ENCODE measurements around the gene IFNK.

Gene IFNK

DNA sequence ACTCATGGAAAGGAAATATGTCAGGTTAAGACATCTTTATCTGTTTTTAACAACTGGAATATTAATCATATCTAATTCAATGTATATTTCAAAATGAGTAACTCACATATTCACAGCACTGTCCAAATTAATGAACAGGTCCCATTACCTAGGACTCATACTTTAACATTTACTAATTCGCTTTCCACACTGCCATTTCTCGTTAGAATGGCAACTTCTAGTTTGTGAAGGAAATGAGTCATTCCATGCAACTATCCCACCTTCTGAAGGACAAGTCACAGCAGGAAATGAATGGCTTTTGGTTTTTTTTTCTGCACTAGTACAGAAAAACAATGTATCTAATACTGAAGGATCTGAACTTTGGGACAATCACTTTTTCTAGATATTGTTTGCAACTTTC lies 24.6 kb upstream of the IFNK start:
- TF ChIP-seq CTCF (IDR thresholded peaks at IDR 0.05) = no peak

GRCh38 chr9:27503623-27504022 lies 20.5 kb upstream of the IFNK start:
- no peak for TF ChIP-seq CTCF (IDR thresholded peaks at IDR 0.05)

DNA sequence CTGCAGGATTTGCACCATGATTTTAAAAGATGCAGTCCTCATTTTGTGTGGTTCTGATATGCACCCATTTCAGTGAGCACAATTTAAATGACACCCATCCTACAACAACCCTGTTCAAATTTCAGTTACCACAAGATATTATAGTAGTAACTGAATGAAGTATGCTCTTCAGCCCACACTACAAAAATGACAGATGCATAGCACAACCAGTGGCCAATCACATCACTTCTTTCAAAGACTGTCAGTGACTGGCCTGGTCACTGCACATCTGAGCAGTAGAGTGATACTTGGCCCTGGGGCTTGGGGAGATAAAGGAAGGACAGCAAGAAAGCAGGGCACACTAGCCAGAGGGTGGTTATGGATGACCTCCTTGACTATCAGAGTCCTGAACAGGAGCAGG lies 19.8 kb upstream of the IFNK start:
- TF ChIP-seq CTCF (IDR thresholded peaks at IDR 0.05) = no peak

GRCh38 chr9:27505744-27506161 lies 18.3 kb upstream of the IFNK start:
- TF ChIP-seq CTCF (IDR thresholded peaks at IDR 0.05) = no peak

- no peak for TF ChIP-seq CTCF (IDR thresholded peaks at IDR 0.05)
Measured at GRCh38 chr9:27506981-27507380, 17.1 kb upstream of the IFNK start.

DNA sequence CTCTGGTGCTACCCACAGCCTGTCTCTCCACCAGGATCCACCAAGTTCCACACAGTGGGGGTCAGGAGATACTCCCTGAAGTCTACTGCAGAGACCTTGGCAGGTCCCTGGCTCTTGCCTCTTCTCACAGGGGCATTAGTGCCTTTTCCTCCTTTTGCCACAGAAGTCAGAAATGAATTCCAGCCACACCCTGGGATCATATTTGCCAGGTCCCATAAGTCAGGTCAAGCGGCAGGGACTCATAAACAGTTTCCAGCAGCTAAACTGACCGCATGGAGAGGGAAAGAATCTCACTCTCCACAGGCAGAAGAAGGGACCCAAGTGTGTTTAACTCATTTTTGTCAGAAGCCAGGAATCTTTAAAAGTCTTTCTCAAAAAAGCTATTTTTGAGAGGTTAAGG lies 13.3 kb upstream of the IFNK start:
- TF ChIP-seq CTCF (IDR thresholded peaks at IDR 0.05) = no peak

GRCh38 chr9:27511771-27512170 lies 12.3 kb upstream of the IFNK start:
- TF ChIP-seq CTCF (IDR thresholded peaks at IDR 0.05) = no peak

DNA sequence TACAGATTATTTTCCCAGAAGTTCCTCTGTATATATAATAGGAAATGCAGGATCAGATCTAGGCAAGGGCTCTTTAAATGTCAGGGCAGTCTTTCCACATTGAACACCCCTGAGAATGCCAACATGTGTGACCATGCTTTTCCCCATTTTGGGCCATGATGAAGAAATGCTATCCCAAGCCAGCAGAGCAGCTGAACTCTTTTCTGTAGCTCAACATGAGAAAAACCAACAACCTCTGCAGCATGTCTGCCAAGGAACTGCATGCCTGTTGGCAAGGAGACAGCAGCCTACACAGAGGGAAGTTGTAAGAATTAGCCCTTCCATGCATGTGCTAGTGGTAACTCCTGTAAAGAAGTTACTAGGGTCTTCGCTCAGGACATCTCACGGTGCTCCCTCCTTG lies 9.5 kb upstream of the IFNK start:
- TF ChIP-seq CTCF (IDR thresholded peaks at IDR 0.05) = no peak
